ENCODE results near the gene TRIM46. TPM values are rescaled to one million over a fixed set of nuclear protein-coding genes. Genes with fewer than 3 reads are reported as not detected.
A peak's percentile ranks its signal among the peaks of the same experiment; 100 is the strongest.
"Not testable (repeated sequence)": the region's sequence is repeated elsewhere in the genome, so short reads cannot be mapped to it uniquely, and the experiment has no call there.

TRIM46 gene
- total RNA-seq, 1 donor from 2014 or later: 0.08 TPM

DNA sequence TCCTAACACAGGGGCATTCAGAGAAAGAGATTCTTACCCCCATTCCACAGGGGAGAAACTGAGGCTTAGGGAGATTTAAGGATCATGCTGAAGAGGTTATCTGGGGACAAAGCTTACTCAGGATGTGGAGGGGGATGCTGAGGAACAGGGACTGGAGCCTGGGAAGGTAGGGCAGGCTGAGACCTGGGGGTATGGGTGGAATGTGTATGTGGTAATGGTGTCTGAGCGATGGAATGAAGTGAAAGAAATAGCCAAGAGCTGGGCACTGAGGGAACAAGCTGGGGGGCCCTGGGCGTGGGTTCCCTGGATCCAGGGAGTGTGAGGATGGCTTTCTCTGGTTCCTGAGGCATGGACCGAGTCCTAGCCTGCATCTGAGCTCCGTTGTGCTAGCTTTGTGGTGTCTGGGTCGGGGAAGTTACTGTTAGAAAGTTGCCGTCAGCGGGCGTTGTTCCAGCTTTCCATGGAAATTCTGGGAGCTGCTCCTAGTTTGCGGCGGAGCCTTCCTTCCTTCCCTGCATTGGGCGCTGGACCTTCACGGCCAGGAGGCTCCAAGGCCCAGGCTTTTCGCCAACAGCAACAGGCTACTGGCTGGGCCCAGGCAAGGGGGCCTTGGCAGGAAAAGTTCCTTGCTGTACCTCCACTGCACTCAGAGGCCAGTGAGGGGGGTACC, 37.9 kb downstream of the TRIM46 start:
- ATAC-seq (ENCODE audit: poor library complexity); DNase-seq: not testable (repeated sequence)

GRCh38 chr1:155212051-155212440, 38.4 kb downstream of the TRIM46 start:
- ATAC-seq (ENCODE audit: poor library complexity); intact Hi-C loops (cut with DNase I); DNase-seq: not testable (repeated sequence)

More for the DNA sequence above, 37.9 kb downstream of the TRIM46 start:
- intact Hi-C loops (cut with DNase I): not testable (repeated sequence)

DNA sequence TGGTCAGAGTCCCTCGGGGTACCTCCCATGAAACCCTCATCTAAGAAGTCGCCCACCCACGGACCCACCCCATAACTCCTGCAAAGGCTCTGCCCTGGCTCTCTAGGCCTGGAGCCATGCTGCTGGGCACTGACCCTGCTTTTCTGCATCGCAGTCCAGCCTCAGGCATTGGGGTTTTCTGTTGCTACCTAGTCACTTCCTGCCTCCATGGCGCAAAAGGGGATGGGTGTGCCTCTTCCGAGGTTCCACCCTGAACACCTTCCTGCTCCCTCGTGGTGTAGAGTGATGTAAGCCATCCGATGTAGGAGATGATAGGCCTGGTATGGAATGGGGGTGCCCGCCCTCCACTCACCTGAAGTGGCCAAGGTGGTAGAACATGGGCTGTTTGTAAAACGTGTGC, 41.1 kb downstream of the TRIM46 start:
- ATAC-seq (ENCODE audit: poor library complexity); DNase-seq; intact Hi-C loops (cut with DNase I): not testable (repeated sequence)

GRCh38 chr1:155218854-155219591, 45.4 kb downstream of the TRIM46 start:
- no peak for DNase-seq
- intact Hi-C loops (cut with DNase I): no loop called here
- peak; percentile 68 for ATAC-seq (ENCODE audit: poor library complexity)

DNA sequence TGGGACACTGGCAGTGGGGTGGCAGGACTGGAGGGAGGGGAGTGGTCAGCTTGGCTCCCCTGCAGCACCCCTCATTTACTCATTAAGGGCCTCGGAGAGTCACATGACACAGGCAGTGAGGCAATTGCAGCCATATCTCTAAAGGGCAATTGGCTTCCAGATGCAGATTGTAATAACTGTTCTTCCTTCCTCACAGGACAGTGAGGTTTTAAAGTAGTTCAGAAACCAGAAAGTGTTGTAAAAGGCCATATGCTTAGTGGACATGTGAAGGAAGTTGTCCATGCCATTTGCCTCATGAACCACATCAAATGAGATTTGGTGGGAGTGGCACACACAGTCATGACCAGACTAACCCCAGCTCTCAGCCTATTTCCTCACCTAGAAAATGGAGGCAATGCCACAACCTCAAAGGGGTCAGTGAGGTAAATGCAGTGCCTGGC, 46.0 kb downstream of the TRIM46 start:
- no peak for DNase-seq
- intact Hi-C loops (cut with DNase I): no loop called here

DNA sequence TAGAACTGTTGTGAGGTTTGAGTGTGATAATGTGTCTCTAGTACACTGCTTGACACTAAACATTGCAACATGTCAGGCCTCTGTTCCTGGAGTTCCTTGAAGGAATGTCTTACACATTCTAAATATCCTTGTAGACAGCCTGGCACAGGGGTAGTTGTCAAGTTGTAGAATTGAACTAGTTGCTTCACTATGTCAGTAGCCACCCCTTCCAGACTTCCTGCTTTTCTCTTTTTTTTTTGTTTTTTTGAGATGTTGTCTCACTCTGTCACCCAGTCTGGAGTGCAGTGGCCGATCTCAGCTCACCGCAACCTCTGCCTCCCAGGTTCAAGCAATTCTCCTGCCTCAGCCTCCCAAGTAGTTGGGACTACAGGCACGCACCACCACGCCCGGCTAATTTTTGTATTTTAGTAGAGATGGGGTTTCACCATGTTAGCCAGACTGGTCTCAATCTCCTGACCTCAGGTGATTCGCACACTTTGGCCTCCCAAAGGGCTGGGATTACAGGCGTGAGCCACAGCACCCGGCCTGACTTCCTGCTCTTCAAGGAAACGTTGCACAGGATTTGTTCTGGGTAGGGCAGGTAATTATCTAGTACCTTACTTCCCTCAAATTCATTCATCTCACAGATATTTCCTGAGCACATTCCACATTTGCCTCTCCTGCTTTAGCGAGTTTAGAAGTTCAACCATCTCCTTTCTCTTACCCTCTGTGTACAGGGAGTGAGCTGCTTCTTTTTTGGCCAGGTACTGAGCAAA, 46.7 kb downstream of the TRIM46 start:
- ATAC-seq (ENCODE audit: poor library complexity); intact Hi-C loops (cut with DNase I); DNase-seq: not testable (repeated sequence)

More for the DNA sequence above, 46.0 kb downstream of the TRIM46 start:
- peak; percentile 42 for ATAC-seq (ENCODE audit: poor library complexity)

DNA sequence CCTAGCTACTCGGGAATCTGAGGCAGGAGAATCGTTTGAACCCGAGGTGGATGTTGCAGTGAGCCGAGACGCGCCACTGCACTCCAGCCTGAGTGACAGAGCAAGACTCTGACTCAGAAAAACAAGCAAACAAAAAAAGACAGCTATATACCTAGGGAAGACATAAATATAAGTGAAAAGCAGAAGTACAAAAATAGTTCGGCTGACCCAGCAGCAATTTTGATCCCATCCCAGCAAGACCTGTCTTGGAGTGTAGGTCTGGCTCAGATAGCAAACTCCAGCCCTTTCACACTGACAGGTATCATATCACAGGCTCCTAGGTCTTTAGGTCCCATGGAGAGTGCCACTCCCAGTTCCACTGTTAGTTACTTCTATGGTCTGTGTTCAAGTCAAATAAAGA, 49.4 kb downstream of the TRIM46 start:
- intact Hi-C loops (cut with DNase I): no loop called here
- no peak for DNase-seq
- no peak for ATAC-seq (ENCODE audit: poor library complexity)

- ATAC-seq (ENCODE audit: poor library complexity); DNase-seq; intact Hi-C loops (cut with DNase I): not testable (repeated sequence)
These were observed 51.7 kb downstream of the TRIM46 start for GRCh38 chr1:155225404-155225759.

DNA sequence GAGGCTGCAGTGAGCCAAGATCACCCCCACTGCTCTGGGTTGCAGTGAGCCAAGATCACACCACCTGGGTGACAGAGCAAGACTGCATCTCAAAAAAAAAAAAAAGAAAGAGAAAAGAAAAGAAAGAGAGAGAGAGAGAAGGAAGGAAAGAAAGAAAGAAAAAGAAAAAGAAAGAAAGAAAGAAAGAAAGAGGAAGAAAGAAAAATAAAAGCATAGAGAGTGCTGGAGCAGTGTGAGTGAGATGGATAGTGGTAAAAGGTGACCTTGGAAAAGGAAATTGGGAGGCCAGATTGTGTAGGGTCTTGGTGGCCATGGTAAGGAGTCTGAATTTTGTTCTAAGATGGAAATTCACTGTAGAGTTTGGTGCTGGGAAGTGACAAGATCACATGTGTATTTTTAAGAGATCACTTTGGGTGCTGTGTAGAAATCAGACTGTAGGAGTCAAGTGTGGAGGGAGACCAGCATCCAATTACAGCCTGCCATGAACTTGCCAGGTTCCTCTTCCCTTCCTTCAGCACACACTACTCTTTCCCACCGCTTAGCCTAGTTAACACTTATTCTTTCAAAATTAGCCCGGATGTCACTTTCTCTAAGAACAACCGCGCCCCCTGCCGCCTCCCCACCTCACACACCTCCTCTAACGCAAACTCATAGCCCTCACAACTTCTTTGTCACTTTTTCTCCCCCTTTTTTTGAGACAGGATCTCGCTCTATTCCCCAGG, 52.7 kb downstream of the TRIM46 start:
- intact Hi-C loops (cut with DNase I): no loop called here
- peak; percentile 69 for ATAC-seq (ENCODE audit: poor library complexity)

GRCh38 chr1:155226910-155227260, 53.2 kb downstream of the TRIM46 start:
- ATAC-seq (ENCODE audit: poor library complexity) (peak; percentile 56), DNase-seq (peak; percentile 67)
- intact Hi-C loops (cut with DNase I): no loop called here

More for the DNA sequence above, 52.7 kb downstream of the TRIM46 start:
- DNase-seq: peak; percentile 86

DNA sequence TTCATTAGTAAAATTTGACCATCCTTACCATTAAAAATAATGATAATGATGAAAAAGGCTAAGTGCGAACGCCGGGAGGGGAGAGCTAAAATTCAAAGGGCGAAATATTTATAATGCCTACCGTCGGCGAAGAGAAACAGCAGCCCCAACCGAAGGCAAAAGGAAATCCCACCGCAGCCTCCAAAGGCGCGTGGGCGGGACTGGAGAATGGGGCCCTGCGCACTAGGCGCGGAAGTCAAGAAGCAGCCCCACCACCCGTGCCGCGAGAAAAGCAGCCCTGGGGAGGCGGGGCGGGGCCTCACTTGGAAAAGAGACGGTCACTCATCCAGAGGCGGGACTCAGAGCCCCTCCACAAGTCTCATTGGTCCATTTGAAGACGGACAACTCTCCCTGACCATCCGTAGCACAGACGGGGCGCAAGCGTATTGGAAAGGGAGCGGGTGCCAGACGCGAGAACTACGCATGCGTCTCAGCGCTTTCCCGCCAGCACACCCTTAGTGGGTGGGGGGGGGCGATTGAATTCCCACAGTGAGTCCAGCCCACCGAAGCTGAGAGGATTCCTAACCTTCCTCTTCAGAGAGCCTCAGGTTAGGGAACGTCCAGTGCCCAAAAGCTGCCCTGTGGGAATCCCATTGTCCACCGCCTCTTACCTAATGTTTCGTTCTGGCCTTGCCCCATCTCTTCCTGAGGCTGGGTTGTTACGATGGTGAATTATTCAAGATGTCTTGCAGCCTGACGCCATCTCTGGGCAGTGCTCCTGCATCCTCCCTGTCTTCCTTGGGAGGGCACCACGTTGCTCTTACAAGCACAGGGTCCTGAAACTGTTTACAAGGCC, 53.8 kb downstream of the TRIM46 start:
- ATAC-seq (ENCODE audit: poor library complexity): peak; percentile 99

GRCh38 chr1:155228096-155228427, 54.4 kb downstream of the TRIM46 start:
- ATAC-seq (ENCODE audit: poor library complexity) (no peak), DNase-seq (no peak)
- intact Hi-C loops (cut with DNase I): no loop called here

More for the DNA sequence above, 53.8 kb downstream of the TRIM46 start:
- intact Hi-C loops (cut with DNase I): no loop called here
- peak; percentile 99 for DNase-seq

DNA sequence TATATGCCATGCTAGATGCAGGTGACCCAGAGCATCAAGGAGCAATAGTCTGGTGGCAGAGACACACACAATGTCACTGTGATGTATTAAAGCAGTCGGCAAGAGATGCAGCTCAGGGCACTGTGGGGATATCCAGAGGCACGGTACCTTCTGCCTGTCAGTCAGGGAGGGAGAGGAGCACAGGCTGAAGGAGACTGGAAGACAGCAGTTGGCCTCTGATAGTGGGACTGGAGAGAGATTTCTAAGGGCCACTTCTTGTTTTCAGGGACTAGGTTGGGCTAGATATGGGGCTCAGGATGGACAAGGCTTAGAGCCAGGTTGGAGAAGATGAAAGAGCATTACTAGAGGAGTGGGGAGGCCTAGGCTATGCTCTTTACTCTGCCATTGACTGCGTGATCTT, 57.7 kb downstream of the TRIM46 start:
- intact Hi-C loops (cut with DNase I); DNase-seq: not testable (repeated sequence)

GRCh38 chr1:155232001-155232978, 58.6 kb downstream of the TRIM46 start:
- ATAC-seq (ENCODE audit: poor library complexity); intact Hi-C loops (cut with DNase I); DNase-seq: not testable (repeated sequence)

More for the DNA sequence above, 57.7 kb downstream of the TRIM46 start:
- ATAC-seq (ENCODE audit: poor library complexity): not testable (repeated sequence)

DNA sequence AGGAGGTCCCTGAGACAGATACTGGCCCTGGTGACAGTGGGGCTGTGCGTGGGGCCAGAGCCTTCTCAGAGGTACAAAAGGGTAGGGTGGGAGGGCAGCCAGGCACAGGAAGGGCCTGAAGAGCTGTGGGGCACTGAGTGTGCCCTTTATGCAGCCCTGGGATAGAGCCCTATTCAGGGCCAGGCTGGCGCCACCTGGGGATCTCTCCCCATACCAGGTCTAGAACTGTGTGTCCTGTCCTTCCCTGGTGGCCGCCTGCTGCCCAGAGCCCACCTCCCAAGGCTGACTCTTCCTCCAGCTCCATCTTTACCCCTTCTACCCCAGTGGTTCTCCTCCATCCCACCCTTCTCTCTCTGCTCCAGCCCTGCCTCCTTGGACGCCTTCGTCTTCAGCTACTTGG, 59.9 kb downstream of the TRIM46 start:
- ATAC-seq (ENCODE audit: poor library complexity); intact Hi-C loops (cut with DNase I): not testable (repeated sequence)

More for the DNA sequence above, 59.9 kb downstream of the TRIM46 start:
- DNase-seq: not testable (repeated sequence)
